Stromal cell of bone marrow (primary cell): ENCODE data around the gene SAMD9.
"Not testable (repeated sequence)": the region's sequence is repeated elsewhere in the genome, so short reads cannot be mapped to it uniquely, and the experiment has no call there.

Experiments used
- DNase-seq: peaks from one replicate; pipeline ENCODE4 v3.0.0-alpha.2; 2012; ENCODE audit warnings: low read depth

SAMD9 gene

DNA sequence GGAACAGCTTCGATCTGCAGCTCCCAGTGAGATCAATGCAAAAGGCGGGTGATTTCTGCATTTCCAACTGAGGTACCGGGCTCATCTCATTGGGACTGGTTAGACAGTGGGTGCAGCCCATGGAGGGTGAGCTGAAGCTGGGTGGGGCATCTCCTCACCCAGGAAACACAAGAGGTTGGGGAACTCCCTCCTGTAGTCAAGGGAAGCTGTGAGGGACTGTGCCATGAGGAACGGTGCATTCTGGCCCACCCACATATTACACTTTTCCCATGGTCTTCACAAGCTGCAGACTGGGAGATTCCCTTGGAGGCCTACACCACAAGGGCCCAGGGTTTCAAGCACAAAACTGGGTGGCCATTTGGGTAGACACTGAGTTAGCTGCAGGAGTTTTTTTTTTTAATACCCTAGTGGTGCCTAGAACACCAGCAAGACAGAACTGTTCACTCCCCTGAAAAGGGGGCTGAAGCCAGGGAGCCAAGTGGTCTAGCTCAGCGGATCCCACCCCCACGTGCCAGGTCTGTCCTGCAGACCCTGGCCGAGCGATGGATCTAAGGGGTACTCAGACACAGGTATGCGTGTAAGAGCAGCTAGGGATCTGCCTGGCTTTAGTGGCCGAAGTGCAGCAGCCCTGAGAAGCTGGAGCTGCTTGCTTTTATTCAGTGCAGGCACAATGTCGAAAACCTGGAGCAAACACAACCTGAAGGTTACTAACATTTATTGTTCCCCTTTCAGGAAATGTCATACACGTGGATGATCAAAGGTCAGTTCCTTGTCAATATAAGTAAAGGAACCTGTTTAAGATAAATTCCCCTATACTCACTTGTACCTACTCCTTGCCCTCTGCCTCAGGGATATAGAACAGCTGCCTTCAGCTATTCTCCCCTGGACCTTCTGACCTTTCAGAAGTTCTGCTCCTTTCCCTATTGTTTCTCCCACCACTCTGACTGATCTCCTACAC is 3.1 kb upstream of the SAMD9 start:
- DNase-seq, result no peak

DNA sequence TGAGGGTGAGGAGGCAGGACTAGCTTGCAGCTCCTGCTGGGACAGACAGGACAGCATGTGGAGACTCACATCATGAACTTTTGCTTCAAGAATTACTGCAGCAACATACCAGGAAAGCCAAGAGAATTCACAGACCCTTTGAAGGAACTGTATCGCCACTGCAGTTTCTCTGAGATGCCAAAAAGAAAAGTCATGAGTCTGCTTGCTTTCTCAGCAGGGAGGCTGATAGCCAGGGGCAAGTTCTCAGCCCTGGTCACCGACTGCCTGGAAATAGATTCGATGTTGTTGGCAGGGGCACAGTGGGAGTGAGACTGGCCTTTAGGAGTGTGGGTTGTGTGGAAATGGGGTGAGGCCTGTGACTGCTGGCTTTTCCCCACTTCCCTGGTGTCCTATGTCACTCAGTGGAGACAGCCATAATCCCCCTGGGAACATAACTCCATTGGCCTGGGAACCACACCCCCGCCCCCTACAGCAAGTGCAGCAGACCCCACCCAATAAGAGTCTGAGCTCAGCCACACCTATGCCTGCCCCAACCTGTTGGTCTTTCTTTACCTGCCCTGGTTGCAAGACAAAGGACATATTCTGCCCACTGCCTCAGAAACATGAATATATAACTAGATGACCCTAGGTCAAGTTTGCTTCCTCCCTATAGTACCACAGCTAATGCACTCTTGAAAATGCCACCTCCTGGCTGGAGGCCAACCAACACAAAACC is 1.6 kb upstream of the SAMD9 start:
- DNase-seq, result peak; percentile 15

DNA sequence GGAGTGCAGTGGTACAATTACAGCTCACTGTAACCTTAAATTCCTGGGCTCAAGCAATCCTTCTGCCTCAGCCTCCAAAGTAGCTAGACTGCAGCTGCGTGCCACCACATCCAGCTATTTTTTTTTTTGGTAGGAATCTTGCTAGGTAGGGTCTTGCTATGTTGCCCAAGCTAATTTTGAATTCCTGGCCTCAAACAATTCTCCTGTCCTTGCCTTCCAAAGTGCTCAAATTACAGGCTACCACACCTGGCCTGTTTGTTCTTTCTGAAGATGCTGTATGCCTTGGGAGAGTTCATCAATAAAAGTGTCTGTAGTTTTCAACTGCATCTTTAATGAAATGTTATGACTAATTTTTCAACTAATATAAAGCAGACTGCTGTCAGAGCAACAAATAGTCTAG is 452 bp downstream of the SAMD9 start:
- DNase-seq, result no peak

DNA sequence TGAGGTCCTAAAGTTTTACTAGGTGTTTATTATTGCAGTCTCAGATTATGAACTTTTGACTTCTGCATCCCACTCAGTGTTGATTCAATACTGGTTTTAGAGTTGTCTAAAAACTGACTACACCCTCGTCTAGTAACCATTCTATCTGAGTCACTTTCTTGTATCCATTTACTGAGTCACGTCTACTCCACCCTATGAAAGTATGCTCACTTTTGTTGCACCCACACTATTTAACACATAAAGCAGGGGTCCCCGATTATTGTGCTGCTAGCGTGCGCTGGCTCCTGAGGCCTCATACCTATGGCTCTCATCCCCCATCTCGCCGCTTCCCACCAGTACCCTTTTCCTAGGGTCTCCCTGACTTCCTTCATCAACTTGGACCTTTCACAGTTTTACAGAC is 2.0 kb downstream of the SAMD9 start:
- DNase-seq, result peak; percentile 62

DNA sequence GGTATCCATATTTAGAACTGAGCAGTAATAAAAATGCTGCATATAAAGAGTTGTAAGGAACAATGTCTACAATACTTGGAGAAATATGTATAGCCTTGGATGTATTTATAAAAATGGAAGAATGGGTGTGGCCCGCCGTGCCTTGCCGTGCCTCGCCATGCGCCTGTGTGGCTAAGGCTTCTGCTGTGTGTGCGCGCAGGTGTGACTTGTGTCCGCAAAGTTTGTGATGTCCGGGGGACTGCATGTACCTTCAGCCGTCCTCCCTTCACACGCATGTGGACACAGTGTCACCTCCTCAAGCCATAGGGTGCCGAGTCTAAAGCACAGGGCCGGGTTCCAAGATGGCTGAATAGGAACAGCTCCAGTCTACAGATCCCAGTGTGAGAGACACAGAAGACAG is 9.8 kb downstream of the SAMD9 start:
- DNase-seq, result no peak

DNA sequence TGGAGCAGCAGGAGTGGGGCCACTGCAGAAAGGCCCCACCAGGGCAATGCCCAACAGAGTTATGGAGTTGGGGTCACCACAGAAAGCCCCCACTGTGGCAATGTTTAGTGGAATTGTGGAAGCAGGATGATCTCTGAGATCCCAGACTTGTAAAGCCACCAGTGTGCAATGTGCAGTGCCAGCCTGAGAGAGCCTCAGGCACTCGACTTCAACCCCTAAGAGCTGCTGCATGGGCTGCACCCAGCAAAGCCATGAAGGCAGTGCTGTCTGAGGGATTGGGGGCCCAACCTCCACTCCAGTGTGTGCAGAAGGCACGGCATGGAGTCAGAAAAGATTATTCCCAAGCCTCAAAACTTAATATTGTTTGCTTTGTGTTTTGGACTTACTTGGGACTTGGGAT is 20.4 kb downstream of the SAMD9 start:
- DNase-seq, result no peak

DNA sequence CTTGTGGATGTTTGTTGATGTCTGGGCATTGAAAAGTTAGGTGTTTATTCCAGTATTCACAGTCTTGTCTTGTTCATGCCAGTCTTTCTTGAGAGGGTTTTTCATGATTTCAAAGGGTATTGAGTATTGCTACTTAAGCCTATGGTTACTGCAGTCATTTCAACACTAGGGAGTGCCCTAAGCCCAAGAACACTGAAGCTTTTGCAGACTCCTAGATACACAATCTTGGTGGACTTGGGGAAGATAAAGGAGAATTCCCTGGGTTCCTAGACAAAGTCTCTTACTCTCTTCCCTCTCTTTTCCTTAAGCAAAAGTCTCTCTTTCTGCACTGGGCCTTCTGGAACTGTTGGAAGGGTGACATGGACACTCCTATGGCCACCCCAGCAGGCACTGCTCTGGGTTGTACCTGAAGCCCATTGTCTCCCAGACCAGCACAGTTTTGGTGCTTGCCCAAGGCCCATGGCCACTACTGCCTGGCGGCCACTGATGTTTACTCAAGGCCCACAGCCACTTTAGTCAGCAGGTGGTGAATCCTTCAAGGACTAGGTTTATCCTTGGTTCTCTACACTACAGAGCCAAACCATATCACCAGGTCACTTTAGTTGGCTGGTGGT is 24.9 kb downstream of the SAMD9 start:
- DNase-seq, result peak; percentile 20

DNA sequence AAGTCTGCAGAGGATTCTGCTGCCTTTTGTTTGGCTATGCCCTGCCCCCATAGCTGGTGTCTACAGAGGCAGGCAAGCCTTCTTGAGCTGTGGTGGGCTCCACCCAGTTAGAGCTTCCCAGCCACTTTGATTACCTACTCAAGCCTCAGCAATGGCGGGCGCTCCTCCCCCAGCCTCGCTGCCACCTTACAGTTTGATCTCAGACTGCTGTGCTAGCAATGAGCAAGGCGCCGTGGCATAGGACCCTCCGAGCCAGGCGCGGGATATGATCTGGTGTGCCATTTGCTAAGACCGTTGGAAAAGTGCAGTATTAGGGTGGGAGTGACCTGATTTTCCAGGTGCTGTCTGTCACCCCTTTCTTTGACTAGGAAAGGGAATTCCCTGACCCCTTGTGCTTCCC is 44.4 kb downstream of the SAMD9 start:
- not testable (repeated sequence) for DNase-seq

DNA sequence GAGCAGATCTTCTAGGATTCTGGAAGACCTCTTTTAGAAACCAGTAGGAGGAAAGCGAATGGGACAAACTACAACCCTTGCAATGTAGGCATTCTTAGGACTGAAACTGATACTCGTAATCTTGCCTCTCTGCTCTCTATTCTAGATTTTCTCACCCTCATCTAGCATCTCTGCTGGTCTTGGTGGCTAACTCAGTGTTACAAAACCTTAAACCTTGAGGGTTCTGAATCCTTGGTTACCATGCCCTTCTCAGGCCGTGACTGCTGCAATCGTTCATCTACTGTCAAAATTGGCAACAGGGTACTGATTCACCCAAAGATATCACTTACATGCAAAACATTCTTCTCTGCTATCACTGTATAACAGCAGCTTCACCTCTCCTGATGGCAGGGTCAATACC is 55.2 kb downstream of the SAMD9 start:
- DNase-seq, result no peak

DNA sequence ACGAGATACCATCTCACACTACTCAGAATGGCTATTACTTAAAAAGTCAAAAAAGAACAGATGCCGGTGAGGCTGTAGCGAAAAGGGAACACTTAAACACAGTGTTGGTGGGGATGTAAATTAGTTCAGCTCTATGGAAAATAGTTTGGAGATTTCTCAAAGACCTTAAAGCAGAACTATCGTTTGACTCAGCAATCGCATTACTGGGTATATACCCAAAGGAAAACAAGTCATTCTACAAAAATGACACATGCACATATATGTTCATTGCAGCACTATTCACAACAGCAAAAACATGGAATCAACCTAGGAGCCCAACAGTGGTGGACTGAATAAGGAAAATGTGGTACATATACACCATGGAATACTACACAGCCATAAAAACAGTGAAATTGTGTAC is 56.9 kb downstream of the SAMD9 start:
- DNase-seq, result no peak

DNA sequence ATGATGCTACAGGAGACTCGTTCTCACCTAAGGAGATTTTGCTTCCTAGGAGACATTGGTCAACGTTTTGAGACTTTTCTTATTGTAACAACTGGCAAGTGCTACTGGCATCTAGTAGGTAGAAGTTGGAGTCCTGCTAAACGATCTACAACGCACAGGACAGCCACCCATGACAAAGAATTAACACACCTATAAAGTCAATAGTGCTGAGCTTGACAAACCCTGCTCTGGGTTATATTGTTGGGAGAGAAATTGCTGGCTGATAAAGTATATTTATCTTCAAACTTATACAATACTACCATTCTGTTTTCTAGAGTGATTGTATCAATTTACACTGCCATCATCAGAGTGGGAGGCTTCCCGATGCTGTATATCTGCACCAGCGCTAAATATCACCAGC is 57.8 kb downstream of the SAMD9 start:
- DNase-seq, result no peak

DNA sequence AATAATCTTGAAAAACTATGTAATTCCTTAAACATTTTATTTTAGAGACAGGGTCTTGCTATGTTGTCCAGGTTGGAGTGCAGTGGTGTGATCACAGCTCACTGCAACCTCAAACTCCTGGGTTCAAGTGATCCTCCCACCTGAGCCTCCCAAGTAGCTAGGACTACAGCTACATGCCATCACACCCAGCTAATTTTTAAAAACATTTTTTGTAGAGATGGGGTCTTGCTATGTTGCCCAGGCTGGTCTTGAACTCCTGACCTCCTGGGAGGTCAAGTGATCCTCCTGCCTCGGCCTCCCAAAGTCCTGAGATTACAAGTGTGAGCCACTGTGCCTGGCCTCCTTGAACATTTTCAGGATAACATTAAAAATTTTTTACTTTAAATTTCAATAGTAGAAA is 61.2 kb downstream of the SAMD9 start:
- DNase-seq, result not testable (repeated sequence)

DNA sequence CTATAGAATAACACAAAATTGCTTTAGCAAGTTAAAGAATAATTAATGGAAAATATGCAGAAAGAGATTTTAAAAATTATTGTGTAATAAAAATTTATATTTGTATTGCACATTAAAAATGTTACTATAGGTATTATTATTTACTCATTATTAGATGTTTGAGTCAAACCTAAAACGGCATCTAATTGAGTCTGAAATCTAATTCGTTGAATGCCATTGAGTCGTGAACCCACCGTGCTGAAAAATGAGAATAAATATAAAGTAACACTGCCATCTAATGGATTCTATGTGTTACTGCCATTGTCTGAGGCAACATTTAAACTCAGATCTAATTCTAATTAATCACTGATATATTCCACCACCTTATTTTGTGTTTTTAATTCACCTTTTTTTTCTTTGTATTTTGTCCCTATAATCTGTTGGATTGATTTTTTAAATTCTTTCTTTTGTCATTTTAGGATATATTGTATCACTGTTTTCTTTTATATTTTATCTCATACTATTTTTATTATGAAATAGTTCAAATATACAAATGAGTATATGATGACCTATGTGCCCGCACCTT is 62.2 kb downstream of the SAMD9 start:
- peak; percentile 18 for DNase-seq

DNA sequence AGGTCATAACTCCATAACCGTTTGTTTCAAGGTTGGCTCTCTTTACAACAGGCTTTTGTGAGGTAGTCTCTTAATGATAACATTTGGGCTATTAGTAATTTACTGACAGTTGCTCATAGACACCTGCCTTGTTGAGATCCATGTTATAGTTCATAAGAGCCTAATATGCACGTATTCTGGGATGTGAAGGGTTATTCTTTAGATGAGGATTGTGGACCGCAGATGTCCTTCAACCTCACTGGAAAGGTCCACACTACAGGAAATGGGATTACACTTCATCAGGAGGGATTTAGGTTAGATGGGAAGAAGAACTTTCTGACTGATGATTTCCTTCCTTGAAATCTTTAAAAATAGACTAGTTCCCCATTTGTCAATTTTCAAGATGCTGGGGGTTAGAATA is 62.8 kb downstream of the SAMD9 start:
- no peak for DNase-seq

DNA sequence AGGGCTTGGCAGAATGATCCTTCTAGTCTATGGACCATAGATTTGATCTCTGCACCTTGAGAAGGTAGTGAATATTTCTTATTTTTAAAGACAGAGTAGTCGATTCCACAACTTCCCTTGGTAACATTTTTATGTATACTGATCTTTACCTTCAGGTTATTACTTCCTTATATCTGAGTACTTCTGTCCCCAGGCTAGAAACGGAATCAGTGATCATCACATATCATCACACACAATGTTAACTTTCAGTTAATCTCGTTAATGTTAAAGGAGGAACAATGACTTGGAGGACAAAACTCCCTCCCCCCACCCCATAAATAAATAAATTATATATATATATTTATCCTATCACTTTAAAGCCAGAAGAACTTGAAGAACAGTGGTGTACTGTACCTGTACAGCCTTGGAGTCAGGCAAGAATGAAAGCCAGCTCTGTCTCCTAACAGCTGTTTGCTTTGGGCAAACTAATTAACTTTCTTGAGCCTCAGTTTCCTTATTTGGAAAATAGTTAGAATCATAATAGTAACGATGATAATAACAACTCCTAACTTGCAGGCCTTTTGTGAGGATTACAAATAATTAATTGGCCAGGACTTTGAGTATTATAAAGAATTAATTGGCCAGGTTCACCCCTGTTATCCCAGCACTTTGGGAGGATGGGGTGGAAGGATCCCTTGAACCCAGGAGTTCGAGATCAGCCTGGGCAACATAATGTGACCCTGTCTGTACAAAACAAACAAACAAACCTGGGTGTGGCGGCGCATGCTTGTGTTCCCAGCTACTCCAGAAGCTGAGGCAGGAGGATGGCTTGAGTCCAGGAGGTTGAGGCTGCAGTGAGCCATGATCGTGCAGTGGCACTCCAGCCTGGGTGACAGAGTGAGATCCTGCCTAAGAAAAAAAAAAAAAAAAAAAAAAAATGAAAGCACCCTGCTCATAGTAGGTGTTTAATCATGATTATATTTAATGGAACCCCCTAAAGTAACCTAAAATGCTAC is 63.5 kb downstream of the SAMD9 start:
- no peak for DNase-seq

DNA sequence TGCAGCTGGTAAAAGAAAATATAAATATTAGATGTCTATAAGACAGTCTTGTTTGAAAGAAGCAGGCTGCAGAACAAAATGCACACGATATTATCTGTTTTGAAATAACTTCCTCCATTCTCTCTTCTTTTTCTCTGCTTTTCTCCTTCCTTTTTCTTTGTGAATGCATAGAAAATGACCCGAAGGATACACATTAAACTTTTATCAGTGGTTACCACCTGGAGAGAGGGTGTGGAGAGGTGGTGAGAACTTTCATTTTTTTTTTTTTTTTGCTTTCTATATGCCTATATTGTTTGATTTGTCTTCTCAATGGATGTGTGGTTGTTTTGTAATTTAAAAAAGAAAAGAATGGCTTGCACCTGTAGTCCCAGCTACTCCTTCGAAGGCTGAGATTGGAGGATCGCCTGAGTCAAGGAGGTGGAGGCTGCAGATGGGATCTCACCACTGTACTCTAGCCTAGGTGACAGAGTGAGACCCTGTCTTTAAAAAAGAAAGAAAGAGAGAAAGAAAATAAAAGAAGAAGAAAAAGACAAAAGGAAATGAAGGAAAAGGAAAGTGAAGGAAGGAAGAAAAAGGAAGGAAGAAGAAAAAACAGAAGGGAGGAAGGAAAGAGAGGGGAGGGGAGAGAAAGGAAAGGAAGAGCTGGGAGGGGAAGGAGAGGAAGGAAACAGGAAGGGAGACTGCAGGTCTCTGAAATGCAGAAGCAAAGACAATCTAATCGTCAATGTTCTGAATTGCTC is 64.4 kb downstream of the SAMD9 start:
- DNase-seq, result no peak

DNA sequence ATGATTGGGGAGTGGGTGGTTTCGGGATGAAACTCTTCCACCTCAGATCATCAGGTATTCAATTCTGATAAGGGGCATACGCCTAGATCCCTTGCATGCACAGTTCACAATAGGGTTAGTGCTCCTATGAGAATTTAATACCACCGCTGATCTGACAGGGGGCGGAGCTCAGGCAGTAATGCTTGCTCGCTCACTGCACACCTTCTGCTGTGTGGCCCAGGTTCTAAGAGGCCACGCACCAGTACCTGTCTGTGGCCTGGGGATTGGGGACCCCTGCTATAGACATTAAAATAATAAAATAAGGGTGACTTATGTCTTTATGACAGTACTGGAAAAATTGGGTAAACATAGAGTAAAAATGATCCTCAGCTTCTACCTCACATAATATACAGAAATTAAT is 66.1 kb downstream of the SAMD9 start:
- no peak for DNase-seq
